Upper lobe of left lung (tissue), 6 donors: ENCODE data around the gene CAPN9. TPM values are rescaled to one million over a fixed set of nuclear protein-coding genes. Genes with fewer than 3 reads are reported as not detected.

Experiments
- ATAC-seq, 2 donors: fragments of 200-7000 bp; cut with Tn5 transposase; one replicate each; pipeline ENCODE4 v1.9.1; 2022; ENCODE audit warnings: mild to moderate bottlenecking in 2 of 2, moderate library complexity in 2 of 2; ENCODE audit not compliant: low FRiP score in 2 of 2
- DNase-seq, 2 donors: peaks; one replicate each; pipeline ENCODE4 v3.0.0-alpha.2; 2019 to 2020
- H3K27ac ChIP-seq, 4 donors: fragments of 200-600 bp; sonication (generic); one replicate each; pipeline ENCODE4 v1.5.1; 2016 to 2019
- H3K27me3 ChIP-seq, 4 donors: fragments of 200-600 bp; sonication (generic); one replicate each; pipeline ENCODE4 v1.5.1; 2017 to 2019
- H3K36me3 ChIP-seq, 4 donors: fragments of 200-600 bp; sonication (generic); one replicate each; pipeline ENCODE4 v1.5.1; 2016 to 2019
- H3K4me1 ChIP-seq, 4 donors: fragments of 200-600 bp; sonication (generic); one replicate each; pipeline ENCODE4 v1.5.1; 2018 to 2019
- H3K4me3 ChIP-seq, 4 donors: fragments of 200-600 bp; sonication (generic); one replicate each; pipeline ENCODE4 v1.5.1; 2017 to 2019; ENCODE audit warnings: mild to moderate bottlenecking in 2 of 4, moderate library complexity in 1 of 4
- H3K9me3 ChIP-seq, 4 donors: fragments of 200-600 bp; sonication (generic); one replicate each; pipeline ENCODE4 v1.5.1; 2018 to 2019
- EP300 ChIP-seq, 4 donors: sonication (generic); formaldehyde crosslinking; IDR thresholded peaks; one replicate each; pipeline ENCODE4 v1.5.1; 2017; ENCODE audit warnings: antibody characterized with exemption in 4 of 4, control low read depth in 2 of 4
- POLR2A ChIP-seq, 4 donors: fragments of 450-650 bp; IDR thresholded peaks; one replicate each; pipeline ENCODE4 v1.5.1; 2016 to 2017; ENCODE audit warnings: antibody characterized with exemption in 4 of 4, mild to moderate bottlenecking in 2 of 4
- POLR2AphosphoS5 ChIP-seq, 2 donors: sonication (generic); formaldehyde crosslinking; IDR thresholded peaks; one replicate each; pipeline ENCODE4 v1.5.1; 2017; ENCODE audit warnings: antibody characterized with exemption in 2 of 2
- WGBS, 2 donors: methylation state at CpG; one replicate each; pipeline ENCODE4 v1.1.5; 2017 to 2018; 5-methylcytosine and 5-hydroxymethylcytosine counted together
- total RNA-seq, 6 donors: library from RNA; depleted of rRNA in 4 of 6; stranded (reverse); fragments of >200 nt in 4 of 6; gene quantifications; one replicate each; pipeline versions ENCODE4 v1.1.0 to v1.2.1, GENCODE V29; 2016 to 2021
- TF ChIP-seq, protein P1 (sequence below), 6 experiments: fragments of 450-650 bp in 4 of 6; fragments of 200-600 bp in 2 of 6; sonication (generic) in 2 of 6; IDR thresholded peaks; one replicate each; pipeline ENCODE4 v1.5.1; 2016 to 2019; ENCODE audit warnings: antibody characterized with exemption in 6 of 6
- donor health status: DM: no; HTN: no; CAD: no; lungs with moderate emphysema.
- donor health status: DM: no; HTN: yes; CAD: no; lungs with severe emphysema.

The CAPN9 gene
- total RNA-seq, 6 donors from 2014 or later = 8.0 to 29.0 (median 19.6) TPM

DNA sequence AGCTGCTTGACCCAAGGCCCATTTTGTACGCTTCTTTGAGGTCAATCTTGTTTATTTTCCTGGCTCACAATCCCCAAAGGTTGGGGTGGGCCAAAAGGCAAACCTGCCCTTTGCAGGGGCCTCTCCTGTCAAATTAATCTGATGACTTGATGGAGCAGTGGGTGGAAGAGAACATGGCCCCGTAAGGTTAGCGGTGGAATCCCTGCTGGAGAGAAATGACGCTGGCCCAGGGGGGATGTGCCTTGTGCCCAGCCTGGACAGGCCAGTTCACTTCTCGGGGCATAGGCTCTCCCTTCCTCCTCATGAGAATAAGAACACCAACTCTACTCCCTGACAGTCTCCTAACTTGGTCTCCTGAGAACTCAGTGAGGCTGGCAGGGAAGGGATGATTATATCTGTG is 80.6 kb downstream of the CAPN9 start:
- WGBS, 2 donors = 78% methylated on average over 5 of the region's 5 CpGs
- peaks cover 12 to 19% (median 17%) of the 10 kb centered on the region in 4 donors for H3K4me1 ChIP-seq
- TF ChIP-seq POLR2A (IDR thresholded peaks at IDR 0.05) (no peak), EP300 (IDR thresholded peaks at IDR 0.05) (no peak), POLR2AphosphoS5 (IDR thresholded peaks at IDR 0.05) (no peak)
- TF ChIP-seq, protein P1, sequence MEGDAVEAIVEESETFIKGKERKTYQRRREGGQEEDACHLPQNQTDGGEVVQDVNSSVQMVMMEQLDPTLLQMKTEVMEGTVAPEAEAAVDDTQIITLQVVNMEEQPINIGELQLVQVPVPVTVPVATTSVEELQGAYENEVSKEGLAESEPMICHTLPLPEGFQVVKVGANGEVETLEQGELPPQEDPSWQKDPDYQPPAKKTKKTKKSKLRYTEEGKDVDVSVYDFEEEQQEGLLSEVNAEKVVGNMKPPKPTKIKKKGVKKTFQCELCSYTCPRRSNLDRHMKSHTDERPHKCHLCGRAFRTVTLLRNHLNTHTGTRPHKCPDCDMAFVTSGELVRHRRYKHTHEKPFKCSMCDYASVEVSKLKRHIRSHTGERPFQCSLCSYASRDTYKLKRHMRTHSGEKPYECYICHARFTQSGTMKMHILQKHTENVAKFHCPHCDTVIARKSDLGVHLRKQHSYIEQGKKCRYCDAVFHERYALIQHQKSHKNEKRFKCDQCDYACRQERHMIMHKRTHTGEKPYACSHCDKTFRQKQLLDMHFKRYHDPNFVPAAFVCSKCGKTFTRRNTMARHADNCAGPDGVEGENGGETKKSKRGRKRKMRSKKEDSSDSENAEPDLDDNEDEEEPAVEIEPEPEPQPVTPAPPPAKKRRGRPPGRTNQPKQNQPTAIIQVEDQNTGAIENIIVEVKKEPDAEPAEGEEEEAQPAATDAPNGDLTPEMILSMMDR (IDR thresholded peaks at IDR 0.05) = no peak
- DNase-seq (no peak), ATAC-seq (no peak)
- H3K36me3 ChIP-seq = no peaks in the 10 kb centered on the region
- no peak overlapping the region for H3K4me3 ChIP-seq
- peak overlapping the region in 1 of 4 donors; percentile 6 for H3K27ac ChIP-seq
- H3K9me3 ChIP-seq = no peaks in the 10 kb centered on the region
- H3K27me3 ChIP-seq = no peaks in the 10 kb centered on the region

DNA sequence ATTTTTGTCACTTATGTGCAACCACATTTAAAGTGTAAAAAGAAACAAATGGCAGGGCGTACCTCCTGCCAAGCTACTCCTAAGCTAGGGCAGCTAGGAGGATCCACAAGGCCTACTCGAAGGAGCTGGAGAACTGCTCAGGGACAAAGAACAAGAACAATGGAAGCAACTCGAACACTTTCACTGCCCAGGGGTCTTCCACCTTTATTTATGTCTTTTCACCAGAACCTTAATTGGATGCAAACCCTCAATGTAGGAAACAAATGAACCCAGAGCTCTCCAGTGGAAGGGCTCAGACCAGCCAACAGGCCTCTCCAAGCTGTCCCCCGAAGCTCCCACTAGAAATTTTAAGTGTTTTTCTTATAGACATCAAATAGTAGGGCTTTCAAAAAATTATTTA is 81.2 kb downstream of the CAPN9 start:
- peak overlapping the region in 1 of 4 donors; percentile 6 for H3K27ac ChIP-seq
- H3K36me3 ChIP-seq = no peaks in the 10 kb centered on the region
- no peaks in the 10 kb centered on the region for H3K9me3 ChIP-seq
- TF ChIP-seq EP300 (IDR thresholded peaks at IDR 0.05) = no peak
- no peak for TF ChIP-seq POLR2A (IDR thresholded peaks at IDR 0.05)
- TF ChIP-seq, protein P1 (IDR thresholded peaks at IDR 0.05) = no peak
- no peak for TF ChIP-seq POLR2AphosphoS5 (IDR thresholded peaks at IDR 0.05)
- 76 to 81% methylated on average over 4 of the region's 4 CpGs for WGBS, 2 donors
- no peak overlapping the region for H3K4me3 ChIP-seq
- peaks cover 12 to 19% (median 17%) of the 10 kb centered on the region in 4 donors for H3K4me1 ChIP-seq
- no peaks in the 10 kb centered on the region for H3K27me3 ChIP-seq
- ATAC-seq (no peak), DNase-seq (no peak)

DNA sequence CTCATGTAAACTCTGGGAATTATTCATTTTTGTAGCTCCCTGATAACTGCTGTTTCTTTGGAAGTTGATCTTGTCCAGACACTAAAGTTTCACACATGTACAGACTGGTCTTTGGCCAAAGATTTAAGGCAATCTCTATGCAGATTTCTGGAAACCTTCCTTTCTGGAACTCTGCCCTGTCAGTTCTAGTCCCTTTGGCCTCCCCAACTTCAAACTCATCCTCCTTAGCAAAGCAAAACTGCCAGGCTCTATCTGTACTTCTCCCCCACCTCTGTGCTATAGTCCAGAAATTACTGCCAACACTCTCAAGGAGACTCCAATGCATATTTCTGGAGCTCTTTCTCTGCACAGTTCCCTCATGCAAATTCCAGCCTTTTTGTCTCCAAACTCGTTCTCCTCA is 84.6 kb downstream of the CAPN9 start:
- H3K36me3 ChIP-seq = no peaks in the 10 kb centered on the region
- no peak for DNase-seq
- TF ChIP-seq POLR2AphosphoS5 (IDR thresholded peaks at IDR 0.05) = no peak
- TF ChIP-seq EP300 (IDR thresholded peaks at IDR 0.05) = no peak
- TF ChIP-seq POLR2A (IDR thresholded peaks at IDR 0.05) = no peak
- TF ChIP-seq, protein P1 (IDR thresholded peaks at IDR 0.05) = no peak
- no peak for ATAC-seq
- no peak overlapping the region for H3K4me3 ChIP-seq
- no peaks in the 10 kb centered on the region for H3K27me3 ChIP-seq
- no peak overlapping the region for H3K27ac ChIP-seq
- H3K4me1 ChIP-seq = peaks cover 0 to 6% (median 0%) of the 10 kb centered on the region in 4 donors
- H3K9me3 ChIP-seq = no peaks in the 10 kb centered on the region
- WGBS, 2 donors = 40 to 72% methylated on average over 1 of the region's 1 CpG

DNA sequence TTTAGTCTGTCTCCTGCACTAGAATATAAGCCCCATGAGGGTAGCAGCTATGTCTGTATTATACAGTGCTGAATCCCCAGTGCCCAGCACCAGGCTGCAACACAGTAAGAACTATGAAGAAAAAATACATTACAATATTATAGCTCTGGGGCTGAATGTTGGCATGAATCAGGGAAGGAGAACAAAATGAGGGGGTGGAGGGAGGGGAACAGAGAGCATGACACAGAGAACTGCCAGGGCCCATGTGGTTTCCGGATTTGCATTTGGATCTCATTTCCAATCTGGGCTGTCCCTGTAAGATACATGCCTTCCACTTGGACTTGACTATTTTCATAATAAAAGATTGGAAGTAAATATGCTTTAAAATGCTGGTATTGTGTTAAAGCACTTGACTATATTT is 85.3 kb downstream of the CAPN9 start:
- Histone ChIP-seq H3K4me3 (no peak overlapping the region), H3K4me1 (peaks cover 0 to 4% (median 0%) of the 10 kb centered on the region in 4 donors), H3K9me3 (no peaks in the 10 kb centered on the region), H3K27ac (no peak overlapping the region), H3K36me3 (peaks cover 0 to 6% (median 4%) of the 10 kb centered on the region in 4 donors), H3K27me3 (no peaks in the 10 kb centered on the region)
- WGBS, 2 donors = 84 to 88% methylated on average over 1 of the region's 1 CpG
- TF ChIP-seq EP300 (IDR thresholded peaks at IDR 0.05) (no peak), POLR2A (IDR thresholded peaks at IDR 0.05) (no peak), POLR2AphosphoS5 (IDR thresholded peaks at IDR 0.05) (no peak)
- TF ChIP-seq, protein P1 (IDR thresholded peaks at IDR 0.05) = no peak
- DNase-seq = no peak
- no peak for ATAC-seq

DNA sequence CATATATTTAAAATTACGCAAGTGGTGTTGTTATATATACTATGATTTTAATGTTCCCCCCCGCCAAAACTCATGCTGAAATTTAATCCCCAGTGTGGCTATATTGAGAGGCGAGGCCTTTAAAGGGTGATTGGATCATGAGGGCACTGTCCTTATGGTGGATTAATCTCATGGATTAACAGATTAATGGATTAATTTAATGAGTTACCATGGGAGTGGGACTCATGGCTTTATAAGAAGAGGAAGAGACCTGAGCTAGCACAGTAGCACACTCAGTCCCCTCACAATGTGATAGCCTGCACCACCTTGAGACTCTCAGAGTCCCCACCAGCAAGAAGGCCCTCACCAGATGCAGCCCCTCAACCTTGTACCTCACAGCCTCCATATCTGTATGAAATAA is 86.3 kb downstream of the CAPN9 start:
- no peak overlapping the region for H3K4me3 ChIP-seq
- ATAC-seq = no peak
- no peak overlapping the region for H3K27ac ChIP-seq
- TF ChIP-seq POLR2A (IDR thresholded peaks at IDR 0.05) = no peak
- TF ChIP-seq, protein P1 (IDR thresholded peaks at IDR 0.05) = no peak
- TF ChIP-seq POLR2AphosphoS5 (IDR thresholded peaks at IDR 0.05) = no peak
- no peak for TF ChIP-seq EP300 (IDR thresholded peaks at IDR 0.05)
- DNase-seq = no peak
- WGBS, 2 donors = 91 to 97% methylated on average over 3 of the region's 3 CpGs
- no peaks in the 10 kb centered on the region for H3K27me3 ChIP-seq
- H3K9me3 ChIP-seq = no peaks in the 10 kb centered on the region
- H3K36me3 ChIP-seq = peaks cover 0 to 14% (median 6%) of the 10 kb centered on the region in 4 donors
- no peaks in the 10 kb centered on the region for H3K4me1 ChIP-seq
